HG03558 (cell line): ENCODE data around the gene CTDSPL2.
"Not testable (repeated sequence)": the region's sequence is repeated elsewhere in the genome, so short reads cannot be mapped to it uniquely, and the experiment has no call there.

Source experiments
- ATAC-seq: cut with Tn5 transposase; IDR thresholded peaks from one replicate; pipeline ENCODE4 v1.9.1; 2021; ENCODE audit warnings: moderate number of reproducible peaks; ENCODE audit not compliant: unreplicated experiment; ENCODE audit errors: extremely low read depth

The CTDSPL2 gene

DNA sequence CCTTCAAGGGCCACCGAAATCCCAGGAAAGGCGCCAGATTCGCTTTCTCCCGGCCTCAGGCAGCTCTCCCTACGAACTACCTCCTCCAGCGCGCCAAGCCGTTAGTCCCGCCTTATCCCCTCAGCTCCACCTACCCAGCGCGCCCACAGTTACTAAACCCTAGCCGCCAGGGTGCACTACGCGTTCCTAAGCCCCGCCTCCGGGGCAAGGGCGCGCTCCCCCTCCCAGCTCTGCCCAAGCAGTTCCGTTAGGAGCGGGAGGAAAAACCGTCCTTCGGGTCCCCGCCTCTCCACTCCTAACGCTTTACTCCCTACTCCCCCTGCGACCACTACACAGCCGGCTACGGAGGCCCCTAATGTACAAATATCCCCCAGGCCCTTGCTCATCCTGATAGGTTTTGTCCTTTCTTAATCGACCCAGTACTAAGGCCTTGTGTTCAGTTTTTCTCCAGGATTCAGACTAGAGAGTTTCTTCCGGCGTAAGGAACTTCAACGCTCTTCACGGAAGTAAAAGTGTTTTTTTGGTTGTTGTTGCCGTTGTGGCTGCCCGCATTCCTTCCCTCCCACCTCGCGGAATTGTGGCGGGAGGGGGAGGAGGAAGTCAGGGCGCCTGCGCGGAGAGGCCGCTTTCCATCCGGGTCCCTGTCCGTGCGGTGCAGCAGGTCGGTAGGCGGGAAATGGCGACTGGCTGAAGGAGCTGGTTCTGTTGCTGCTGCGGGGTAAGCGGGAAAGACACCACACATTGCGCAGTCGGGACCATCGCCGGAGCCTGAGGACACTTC lies at the start of gene CTDSPL2:
CTDSPL2 (plus strand) TSS at position 655 of the 781 bp plus-strand sequence. CDS start 31,386 bp downstream, outside the sequence.
- peak; percentile 80 for ATAC-seq

DNA sequence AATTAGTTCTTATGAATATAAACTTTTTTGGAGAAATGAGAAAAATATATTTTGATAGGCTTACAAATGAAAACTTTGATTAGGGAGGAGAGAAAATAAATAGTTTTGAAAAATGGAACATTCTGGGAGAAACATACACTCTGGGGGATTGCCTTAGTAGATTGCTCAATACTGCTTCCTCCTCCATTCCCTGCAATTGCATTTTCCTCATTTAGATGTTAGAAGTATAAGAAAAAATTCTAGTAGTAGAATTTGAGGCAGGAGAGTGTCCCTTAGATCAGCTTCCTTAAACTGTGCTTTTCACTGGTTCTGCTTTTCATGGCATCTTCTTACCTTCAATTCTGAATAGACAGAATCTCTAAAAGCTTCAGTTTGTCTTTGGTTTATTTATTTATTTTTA lies 46.2 kb upstream of the CTDSPL2 start:
- no peak for ATAC-seq

DNA sequence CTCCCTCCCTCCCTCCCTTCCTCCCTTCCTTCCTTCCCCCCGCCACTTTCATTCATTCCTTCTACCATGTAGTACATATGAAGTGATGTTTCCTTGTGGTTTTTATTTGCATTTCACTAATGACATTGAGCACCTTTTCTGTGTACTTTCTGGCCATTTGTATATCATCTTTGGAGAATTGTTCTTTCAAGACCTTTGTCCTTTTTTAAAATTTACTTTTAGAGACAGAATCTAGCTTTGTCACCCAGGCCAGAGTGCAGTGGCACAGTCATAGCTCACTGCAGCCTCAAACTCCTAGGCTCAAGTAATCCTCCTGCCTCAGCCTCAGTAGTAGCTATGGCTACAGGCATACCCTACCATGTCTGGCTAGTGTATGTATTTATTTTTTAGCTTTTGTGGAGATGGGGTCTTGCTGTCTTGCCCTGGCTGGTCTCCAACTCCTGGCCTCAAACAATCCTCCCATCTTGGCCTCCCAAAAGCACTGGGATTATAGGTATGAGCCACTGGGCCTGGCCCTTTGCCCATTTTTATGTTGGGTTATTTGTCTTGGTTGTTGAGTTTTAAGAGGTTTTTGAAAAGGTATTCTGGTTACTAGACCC lies 42.0 kb upstream of the CTDSPL2 start:
- ATAC-seq, result no peak

DNA sequence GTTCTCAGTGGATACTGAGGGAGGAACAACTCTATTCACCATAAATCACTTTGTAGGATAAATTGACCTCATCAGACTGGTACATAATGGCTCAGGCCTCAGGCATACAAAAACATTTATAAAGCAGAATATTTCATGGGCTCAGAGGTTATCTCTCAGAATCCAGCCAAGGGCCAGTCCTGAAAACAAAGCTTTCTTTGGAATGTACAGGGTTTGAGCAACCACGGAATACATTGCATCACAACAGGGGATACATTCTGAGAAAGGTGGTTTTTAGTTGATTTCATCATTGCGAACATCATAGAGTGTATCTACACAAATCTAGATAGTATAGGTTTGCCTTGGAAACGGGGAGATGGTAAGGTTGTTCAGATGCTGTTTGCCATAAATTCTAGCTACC lies 33.4 kb upstream of the CTDSPL2 start:
- no peak for ATAC-seq

DNA sequence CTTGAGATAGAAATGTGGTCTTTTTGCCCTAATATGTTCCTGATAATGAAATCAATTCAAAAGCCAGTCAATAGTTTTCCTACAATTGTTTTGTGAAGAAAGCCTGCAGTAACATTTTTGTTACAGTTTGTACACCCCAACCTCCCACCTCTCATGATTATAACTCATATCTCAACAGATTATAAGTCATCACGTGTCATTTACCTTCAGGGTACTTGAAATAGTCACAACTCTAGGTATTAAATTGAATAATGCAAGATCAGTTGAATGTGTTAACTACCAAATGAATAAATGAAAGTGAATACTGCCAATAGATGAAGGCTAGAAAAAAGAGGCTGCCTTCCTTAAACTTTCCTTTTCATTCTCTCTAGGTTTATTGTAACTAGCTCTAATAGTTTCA lies 32.9 kb upstream of the CTDSPL2 start:
- ATAC-seq, result no peak

DNA sequence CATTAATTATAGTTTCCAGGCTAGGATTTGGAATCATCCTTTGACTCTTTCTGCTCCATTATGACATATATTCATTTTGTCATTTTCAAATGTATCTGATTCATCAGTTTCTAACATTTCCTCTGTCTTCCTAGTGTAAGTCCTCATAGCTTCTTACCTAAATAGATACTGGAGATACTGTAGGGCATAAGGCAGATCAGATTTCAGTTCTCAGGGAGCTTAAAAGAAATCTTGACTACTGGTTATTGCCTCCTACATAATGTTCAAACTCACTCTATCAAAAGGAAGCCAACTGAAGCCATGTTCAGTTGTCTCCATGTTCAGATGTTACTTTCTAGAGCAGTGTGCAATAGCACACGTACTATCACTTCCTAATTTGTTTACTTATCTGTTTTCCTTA lies 29.6 kb upstream of the CTDSPL2 start:
- no peak for ATAC-seq

DNA sequence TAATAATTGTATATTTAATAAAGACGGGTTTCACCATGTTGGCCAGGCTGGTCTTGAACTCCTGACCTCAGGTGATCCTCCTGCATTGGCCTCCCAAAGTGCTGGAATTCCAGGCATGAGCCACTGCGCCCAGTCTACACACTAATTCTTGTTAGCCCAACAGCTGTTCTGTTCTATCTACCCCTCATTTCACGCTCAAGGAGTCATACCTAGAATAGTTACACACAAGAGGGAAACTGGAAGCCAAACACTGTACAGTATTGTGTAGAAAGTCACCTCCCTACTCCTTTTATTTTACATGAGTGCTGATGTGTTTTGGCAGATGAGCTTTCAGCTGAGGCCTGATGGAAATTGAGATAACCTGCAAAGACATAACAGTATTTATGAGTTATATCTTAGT lies 13.4 kb upstream of the CTDSPL2 start:
- ATAC-seq, result no peak

DNA sequence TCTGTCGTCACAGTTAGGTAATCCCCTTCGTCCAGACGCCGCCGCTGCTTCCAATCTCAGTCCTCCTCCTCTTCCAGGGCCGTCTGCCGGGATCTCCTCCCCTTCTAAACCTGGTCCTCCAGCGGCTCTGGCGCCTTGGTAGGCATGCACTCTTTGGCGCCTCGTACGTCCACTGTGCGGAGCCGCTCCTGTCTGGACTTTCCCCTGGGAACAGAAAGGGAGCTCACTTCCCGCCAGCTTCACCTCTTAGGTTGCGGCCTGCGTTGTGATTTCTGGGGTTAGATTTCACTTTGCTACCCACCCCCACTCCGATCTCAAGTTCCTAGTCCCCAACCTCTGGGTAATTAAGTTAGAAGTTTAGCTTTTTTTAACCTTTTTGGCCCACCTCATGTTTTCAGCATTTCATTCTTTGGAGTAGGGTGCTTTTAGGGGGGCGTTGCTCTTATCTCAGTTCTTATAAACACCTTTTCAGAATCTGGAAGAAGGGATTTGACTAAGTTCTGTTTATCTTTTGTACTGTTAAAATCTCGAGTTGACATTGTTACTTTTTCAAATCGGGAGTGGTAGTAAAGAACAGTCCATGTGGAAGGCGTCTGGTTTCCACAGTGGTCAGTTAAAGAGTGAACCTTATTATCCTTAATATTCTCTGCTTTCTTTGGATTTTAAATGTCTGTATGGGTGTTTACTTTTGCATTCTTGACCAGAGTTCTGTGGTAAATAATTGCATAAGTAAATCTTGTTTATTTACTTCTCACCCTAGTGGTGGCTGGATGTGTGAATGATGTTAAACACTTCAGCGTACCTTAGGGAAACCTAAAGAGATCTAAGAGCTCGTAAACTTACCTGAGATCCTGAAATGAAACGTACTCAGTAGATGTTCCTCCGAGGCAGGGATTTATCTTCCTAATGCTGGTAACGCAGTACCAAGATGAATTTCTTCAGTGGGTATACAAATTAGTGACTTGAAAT lies 611 bp downstream of the CTDSPL2 start:
- ATAC-seq, result no peak

DNA sequence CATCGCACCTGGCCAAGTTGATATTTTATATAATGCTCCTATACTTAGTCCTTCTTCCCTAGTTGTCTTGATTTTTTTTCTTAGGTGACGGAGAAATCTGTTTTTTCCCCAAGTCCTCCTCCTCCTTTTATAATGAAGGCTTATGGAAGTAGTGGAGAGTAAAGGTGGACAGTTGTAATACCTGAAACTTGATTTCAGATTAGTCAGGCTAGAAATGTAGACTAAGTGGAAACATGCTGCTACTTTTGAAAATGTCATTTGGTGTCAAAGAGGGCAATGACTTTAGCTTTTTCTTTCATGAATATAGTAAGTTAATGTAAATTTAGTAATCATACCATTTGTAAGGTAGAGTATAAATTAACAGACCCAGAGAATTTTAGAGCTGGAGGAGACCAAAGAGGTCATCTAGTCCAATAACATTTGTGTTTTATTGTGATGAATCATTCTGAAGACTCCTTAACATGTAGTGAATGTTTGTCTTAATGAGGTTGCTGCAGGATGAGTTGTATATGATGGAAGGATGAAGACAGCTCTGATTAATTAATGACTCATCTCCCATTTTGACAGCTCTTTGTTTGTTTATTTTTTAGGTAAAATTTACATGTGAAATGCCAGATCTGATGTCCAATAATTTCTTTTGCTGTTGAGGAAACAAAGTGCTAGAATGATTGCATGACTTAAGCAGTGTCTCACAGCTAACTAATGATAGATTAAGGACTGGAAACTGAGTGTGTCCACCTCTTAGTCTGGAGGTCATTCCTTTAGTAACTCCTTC lies 8.7 kb downstream of the CTDSPL2 start:
- no peak for ATAC-seq

DNA sequence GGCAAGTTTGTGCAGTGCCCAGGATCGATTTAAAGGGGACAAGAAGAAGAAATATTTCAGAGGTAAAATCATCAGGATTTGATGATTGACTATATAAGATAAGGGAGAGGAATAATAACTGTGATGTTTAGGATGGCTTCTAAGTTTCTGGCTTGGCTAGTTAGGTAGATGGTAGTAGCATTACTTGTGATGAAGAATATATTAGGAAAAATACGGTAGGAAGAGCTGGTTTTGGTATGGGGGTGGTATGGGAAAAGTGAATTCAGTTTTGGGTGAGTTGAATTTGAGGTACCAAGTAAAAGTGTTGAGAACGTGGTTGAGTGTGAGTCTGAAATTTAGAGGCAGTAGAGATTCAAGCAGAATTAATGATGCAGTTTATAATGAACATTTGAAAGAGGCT lies 11.0 kb downstream of the CTDSPL2 start:
- no peak for ATAC-seq

DNA sequence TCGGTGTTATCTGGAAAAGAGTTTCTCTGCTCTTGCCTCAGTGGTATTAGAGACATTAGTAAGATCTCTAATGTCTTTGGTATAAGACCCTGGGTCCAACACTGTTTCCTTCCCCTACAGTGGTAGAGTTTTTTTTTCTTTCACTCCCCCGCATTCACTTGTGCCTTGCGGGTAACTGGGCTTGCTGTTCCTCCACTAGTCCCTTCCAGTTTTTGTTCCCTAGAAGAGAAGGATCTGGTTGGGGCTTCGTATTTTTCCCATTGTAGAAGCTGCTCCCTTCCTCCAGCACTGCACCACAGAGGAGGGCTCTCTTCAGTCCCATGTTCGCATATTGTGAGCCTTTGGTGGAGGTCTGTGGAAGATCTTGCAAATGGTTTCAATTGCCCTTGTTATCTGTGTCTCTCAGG lies 13.7 kb downstream of the CTDSPL2 start:
- no peak for ATAC-seq

DNA sequence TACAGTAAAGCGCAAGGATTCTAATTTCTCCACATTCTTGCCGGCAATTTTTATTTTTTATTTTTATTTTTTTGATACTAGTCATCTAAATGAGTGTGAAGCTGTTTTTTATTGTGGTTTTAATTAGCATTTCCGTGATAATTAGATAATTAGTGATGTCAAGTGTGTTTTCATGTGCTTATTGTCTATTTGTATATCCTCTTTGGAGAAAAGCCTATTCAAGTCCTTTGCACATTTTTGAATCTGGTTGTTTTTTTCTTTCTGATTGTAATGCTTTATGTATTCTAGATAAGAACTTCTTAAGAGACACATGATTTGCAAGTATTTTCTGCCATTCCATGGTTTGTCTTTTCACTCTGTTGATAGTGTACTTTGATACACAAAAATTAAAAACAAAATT lies 16.1 kb downstream of the CTDSPL2 start:
- no peak for ATAC-seq

DNA sequence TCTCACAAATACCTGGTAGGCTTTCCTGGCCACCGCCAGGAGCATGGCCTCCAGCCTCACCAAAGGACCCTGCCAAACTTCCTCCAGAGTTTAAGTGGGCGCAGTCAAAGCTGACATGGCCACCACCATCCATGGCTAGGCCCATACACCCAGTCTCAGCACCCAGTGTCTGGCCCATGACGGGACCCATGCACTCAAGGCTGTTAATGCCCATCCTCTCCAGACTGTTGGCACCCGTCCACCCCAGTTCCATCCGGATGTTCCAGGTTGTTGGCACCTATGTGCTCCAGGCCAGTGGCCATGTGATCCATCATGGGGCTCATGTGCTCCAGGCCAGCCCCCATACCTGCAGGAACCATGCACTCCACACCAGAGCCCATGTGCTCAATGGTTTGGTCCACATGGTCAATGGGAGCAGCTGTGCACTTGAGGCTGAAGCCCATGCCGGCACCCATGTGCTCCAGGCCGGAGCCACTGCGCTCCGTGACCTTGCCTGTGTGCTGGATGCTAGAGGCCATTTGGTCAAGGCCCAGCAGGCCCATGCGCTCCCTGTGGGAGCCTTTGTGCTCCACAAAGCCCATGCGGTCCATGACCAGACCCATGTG lies 20.4 kb downstream of the CTDSPL2 start:
- ATAC-seq, result no peak

DNA sequence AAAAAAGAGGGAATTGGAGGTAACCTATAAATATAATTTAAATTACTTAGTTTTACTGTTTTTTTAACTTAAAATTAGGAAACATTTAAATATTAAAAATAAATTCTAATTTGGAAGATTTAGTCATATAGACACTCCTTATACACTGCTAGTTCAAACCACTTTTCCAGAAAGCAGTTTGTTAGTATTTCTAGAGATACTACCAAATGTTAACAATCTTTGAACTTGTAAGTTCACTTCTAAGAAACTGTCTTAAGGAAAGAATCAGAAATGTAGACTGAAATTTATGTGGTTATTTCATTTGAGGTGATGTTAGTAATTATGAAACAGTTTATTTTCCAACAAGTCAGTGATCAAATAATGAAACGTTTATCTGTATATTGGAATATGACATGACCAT lies 22.7 kb downstream of the CTDSPL2 start:
- ATAC-seq, result no peak

DNA sequence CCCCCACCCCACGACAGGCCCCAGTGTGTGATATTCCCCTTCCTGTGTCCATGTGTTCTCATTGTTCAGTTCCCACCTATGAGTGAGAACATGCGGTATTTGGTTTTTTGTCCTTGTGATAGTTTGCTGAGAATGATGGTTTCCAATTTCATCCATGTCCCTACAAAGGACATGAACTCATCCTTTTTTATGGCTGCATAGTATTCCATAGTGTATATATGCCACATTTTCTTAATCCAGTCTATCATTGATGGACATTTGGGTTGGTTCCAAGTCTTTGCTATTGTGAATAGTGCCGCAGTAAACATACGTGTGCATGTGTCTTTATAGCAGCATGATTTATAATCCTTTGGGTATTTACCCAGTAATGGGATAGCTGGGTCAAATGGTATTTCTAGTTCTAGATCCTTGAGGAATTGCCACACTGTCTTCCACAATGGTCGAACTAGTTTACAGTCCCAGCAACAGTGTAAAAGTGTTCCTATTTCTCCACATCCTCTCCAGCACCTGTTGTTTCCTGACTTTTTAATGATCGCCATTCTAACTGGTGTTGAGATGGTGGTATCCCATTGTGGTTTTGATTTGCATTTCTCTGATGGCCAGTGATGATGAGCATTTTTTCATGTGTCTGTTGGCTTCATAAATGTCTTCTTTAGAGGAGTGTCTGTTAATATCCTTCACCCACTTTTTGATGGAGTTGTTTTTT lies 26.3 kb downstream of the CTDSPL2 start:
- ATAC-seq, result not testable (repeated sequence)

DNA sequence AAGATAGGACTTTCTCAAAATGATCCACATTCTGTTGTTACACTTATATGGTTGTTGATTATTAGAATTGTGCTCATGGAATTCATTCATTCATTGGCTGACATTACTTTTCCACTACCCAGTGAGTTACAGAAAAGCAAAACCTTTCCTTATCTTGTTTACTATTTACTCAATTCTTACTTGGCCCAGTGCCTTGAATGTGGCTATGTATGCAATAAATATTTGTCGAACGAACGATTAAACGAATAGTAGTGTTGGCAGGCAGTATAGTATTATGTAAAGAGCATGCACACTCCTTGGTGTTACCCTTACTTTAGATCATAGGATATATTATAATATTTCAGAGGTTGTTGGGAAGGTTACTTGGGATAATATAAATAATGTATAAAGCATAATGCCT lies 31.0 kb downstream of the CTDSPL2 start:
- no peak for ATAC-seq

DNA sequence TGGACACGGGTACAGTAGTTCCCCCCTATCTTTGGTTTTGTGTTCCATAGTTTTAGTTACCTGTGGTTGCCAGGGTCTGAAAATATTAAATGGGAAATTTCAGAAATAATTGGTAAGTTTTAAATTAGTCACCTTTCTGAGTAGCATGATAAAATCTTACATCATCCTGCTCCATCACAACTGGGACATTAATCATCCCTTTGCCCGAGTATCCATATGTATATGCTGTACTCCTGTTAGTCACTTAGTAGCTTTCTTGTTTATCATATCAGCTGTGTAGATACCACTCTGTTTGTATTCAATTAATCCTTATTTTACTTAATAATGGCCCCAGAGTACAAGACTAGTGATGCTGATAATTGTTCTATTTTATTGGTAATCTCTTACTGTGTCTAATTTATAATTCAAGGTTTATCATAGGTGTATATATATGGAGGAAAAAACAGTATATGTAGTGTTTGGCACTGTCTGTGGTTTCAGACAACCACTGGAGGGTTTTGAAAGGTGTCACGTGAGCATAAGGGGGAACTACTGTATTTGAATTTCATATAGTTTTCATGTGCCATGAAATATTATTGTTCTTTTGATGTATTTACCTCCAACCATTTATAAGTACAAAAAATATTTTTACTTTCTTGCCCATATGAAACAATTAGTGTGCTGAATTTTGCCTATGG lies 41.4 kb downstream of the CTDSPL2 start:
- no peak for ATAC-seq

DNA sequence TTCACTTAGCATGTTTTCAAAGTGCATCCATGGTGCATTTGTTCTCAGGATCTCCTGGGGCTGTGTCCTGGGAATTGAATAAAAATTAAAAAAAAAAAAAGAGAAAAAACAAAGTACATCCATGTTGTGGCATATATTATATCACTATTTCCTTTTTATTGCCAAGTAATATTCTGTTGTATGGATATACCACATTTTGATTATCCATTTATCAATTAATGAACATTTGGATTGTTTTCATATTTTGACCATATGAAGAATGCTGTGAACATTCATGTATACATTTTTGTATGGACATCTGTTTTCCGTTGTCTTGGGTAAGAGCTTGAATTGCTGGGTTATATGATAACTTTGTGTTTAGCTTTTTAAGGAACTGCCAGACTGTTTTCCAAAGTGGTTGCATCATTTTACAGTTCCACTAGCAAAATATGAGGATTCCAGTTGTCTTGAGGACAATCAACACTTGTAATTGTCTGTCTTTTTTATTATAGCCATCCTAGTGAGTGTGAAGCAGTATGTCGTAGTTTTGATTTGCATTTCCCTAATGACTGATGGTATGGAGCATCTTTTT lies 44.5 kb downstream of the CTDSPL2 start:
- ATAC-seq, result no peak
